HG03457 (cell line): ENCODE measurements around the gene GAS5.
"Not testable (repeated sequence)": the region's sequence is repeated elsewhere in the genome, so short reads cannot be mapped to it uniquely, and the experiment has no call there.

Experiments used
- ATAC-seq: cut with Tn5 transposase; IDR thresholded peaks from one replicate; pipeline ENCODE4 v1.9.1; 2021; ENCODE audit warnings: moderate number of reproducible peaks; ENCODE audit not compliant: unreplicated experiment

The GAS5 gene

DNA sequence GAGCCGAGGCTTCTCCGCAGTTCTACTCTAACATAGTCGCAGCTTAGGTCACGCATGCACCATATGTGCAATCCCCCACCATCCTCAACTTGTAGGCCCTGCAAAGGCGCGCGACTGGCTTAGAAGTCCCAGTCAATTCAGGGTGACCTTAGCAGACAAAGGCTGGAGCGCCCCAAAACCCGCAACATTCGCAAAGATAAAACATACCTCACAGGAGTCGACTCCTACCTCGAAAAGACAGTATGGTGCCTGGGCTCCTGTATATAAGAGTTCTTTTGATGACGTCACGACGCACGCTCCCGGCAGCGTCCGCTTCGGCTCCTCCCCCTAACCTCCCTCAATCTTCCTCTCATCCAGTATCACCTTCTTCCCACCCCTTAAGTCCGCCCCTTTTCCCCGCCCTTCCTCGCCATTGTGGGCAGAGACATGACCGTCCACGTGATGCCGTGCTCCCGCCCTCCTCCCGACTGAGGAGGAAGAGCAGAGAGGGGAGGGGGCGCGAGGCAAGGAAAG, at the start of gene GAS5:
Gene GAS5 (minus strand): TSS at position 237 of the 513 bp plus-strand sequence.
- ATAC-seq: peak; percentile 58

GRCh38 chr1:173917149-173917548, 49.4 kb upstream of the GAS5 start, which contains the start of gene SERPINC1:
Gene SERPINC1 (minus strand): TSS chr1:173917327. CDS start chr1:173917259, 68 bp downstream.
- ATAC-seq: no peak

DNA sequence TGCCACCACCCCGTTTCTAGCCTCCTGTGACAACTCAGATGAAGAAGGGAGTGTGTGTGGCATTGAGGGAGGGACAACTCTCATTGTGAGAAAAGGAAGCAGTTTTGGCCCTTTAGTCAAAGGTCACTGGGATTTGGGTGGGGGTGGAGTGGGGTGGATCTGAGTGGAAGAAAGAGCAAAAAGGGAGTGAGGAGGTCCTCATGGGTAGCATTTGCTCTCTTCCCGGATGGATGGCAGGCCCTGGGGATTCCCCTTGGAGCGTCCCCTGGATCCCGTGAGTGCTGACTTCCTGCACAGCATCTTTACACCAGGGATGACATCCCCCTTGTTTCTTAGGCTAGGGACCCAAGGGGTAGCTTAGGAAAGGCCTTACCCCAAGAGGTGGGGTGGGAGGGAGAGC, 48.9 kb upstream of the GAS5 start:
- no peak for ATAC-seq

DNA sequence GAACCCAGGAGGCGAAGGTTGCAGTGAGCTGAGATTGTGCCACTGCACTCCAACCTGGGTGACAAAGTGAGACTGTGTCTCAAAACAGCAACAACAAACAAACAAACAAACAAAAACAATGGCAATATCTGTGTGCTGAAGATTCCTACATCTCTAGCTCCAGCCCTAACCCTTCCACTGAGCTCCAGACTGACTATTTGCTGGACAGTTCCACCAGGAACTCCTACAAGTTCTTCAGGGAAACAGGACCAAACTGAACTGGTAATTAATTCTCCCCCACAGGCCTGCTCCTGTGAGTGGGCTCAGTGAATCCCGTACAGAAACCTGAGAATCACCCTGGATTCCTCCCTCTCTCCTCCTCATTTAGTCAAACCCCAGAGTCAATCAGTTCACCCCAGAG, 47.8 kb upstream of the GAS5 start:
- no peak for ATAC-seq

GRCh38 chr1:173914366-173914871, 46.6 kb upstream of the GAS5 start:
- no peak for ATAC-seq

- ATAC-seq: no peak
Observed at GRCh38 chr1:173913111-173913510, 45.3 kb upstream of the GAS5 start.

GRCh38 chr1:173903827-173904531, 36.2 kb upstream of the GAS5 start:
- no peak for ATAC-seq

DNA sequence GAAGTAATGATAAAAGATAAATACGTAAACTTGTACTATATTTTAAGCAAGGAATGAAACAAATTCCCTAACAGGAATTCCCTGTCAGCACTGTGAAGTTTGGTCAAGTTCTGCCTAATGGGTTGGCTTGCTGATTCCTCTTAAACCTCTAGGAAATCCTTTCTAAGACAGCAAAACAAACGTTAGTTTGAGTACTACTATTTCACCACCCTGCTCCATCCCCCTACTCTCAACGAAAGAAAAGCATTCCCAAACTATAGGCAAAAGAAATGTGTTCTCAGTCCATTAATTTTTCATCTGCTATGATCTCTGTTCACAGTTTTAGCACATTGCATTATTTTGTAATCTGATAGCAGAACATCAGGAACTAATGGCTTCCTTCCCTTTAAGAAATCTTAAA, 33.2 kb upstream of the GAS5 start:
- no peak for ATAC-seq

GRCh38 chr1:173900427-173900826, 32.6 kb upstream of the GAS5 start:
- no peak for ATAC-seq

DNA sequence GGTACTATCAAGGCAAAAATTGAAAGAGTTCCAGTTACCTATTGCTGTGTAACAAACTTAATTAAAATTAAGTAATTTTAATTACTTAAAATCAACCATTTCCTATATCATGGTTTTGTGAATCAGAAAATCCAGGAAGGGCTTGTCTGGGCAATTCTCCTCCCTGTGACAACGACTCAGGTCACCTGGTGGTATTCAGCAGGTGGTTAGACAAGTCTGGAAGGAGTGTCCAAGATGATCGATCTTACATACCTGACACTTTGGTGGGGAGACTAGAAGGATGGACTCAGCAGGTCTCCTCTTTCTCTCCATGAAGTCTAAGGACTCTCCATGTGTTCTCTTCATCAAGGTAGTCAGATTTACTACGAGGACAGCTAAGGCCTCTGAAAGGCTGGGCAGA, 26.4 kb upstream of the GAS5 start:
- no peak for ATAC-seq

DNA sequence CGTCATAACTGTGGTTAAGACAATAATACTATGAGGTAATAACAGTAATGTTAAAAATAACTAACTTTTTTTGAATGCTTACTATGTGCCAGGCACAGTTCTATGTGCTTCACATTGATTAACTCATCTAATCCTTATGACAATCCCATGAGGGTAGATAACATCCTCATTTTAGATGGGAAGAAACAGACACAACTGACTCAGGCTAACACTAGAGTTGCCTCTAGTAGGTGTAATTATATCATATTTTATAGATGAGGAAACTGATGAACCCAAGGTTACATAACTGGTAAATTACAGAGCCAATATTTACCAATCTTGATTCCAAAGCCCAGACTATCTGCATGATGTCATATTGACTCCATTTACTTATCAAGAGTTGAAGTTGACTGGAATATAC, 25.8 kb upstream of the GAS5 start:
- no peak for ATAC-seq

DNA sequence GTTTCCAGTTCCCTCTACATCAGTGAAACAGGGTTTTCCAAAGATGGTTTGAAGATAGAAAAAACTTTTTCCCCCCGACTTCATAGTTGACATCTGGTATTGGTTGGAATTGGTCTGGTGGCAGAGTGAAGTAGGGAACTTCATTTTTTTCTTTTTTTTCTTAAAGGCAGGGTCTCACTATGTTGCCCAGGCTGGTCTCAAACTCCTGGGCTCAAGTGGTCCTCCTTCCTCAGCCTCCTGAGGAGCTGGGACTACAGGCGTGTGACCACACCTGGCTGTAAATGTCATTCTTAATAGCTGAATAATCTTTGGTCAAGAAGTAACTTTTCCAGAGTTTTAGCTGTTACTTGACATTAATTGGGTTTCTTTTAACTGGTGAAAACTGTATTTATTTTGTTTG, 22.1 kb upstream of the GAS5 start:
- ATAC-seq: no peak

- no peak for ATAC-seq
Observed at GRCh38 chr1:173888749-173889148, 21.0 kb upstream of the GAS5 start.

GRCh38 chr1:173887627-173888026, 19.8 kb upstream of the GAS5 start:
- no peak for ATAC-seq

DNA sequence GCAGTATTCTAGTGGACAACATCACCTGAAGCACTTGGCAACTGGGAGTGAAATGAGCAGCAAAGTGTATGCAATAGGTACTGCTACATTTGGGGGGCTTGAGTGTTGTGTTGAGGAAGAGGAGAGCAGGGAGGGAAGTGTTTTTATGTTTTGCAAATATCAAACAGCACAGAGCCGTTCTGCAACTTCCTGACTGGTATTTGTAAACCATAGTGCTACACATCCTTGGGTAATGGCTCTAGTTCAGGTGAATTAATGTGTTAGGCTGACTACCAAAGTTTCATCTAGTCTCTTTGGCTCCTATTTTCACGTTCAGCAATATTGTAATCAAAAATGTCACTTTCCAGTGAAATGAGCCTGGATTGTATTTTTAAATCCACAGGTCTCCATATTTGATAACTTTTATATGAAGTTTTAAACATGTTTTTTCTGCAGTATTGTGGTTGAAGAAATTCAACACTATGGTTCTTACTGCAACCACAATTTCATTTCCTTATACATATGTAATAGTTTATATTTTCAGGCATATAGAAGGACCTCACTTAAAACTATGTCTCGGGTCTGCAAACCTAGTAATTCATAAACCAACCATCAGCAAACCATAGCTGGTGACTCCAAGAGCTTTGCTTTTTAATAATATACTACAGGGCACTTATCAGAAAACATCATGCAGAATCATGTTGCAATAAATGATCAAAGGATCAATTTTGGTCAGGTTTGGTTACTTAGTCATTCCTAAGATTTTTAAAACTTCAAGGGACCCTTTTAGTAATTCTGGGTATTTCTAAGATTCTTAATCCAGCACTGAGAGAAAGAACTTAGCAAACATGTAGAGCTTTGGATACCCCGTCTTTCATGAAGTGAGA, 19.2 kb upstream of the GAS5 start:
- no peak for ATAC-seq

DNA sequence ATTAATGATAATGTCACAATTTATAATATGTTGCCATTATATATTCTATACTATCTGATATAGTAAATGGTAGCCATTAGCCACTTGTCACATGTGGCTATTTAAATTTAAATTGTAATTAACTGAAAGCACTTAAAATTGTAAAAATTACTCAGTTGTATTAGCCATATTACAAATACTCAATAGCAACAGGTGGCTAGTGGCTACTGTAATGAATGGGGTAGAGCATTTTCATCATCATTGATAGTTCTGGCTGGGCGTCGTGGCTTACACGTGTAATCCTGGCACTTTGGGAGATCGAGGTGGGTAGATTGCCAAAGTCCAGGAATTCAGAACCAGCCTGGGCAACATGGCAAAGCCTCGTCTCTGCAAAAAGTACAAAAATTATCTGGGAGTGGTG, 16.9 kb upstream of the GAS5 start:
- no peak for ATAC-seq

GRCh38 chr1:173881117-173881516, 13.3 kb upstream of the GAS5 start:
- ATAC-seq: not testable (repeated sequence)

DNA sequence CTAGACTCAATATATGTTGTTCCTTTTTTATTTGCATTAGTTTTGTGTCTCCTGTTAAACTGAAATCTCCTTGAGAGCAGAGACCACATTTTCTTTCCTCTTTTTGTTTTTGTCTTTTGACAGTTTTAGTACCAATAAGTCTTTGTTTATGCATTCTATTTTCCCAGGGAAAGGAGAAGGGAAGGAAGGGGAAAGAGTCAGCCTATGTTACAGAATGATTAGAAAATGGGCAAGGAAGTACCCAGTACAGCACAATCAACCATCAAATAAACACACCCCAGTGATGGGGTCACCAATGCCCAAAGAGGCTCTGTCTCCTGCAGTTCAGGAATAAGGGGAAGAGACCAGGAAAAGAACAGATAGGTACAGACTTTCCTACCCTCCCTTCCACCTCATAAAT, 10.5 kb upstream of the GAS5 start:
- ATAC-seq: no peak

DNA sequence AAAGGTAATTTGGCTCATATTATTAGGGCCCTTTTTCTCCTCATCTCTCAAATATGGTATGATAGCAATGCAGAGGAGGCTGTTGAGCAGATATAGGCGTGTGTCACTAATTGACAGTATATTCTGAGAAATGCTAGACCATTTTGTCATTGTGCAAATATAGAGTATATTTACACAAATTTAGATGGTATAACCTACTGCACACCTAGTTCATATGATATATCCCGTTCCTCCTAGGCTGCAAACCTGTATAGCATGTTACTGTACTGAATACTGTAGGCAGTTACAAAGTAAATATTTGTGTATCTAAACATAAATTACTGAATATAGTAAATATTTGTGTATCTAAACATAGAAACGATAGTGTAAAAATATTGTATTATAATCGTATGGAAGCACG, 8.9 kb upstream of the GAS5 start:
- ATAC-seq: no peak

DNA sequence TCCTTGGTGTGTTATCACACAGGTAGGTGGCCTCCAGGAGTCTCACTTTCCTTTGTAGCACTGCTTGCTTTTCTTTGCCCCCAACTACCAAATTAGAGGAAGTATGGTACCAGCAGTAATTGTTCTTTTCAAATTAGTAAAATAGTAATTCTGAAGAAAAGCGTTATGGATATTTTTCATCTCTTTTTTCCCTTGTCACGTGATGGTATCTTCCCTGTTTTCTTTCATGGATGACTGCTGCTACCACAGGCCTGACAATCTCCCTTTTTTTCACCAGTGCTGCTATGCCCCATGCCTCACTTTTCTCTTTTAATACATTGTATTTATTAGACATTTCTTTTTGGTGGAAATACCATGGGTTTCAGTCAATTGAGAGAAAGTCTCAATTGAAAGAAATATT, 3.7 kb upstream of the GAS5 start:
- ATAC-seq: no peak

DNA sequence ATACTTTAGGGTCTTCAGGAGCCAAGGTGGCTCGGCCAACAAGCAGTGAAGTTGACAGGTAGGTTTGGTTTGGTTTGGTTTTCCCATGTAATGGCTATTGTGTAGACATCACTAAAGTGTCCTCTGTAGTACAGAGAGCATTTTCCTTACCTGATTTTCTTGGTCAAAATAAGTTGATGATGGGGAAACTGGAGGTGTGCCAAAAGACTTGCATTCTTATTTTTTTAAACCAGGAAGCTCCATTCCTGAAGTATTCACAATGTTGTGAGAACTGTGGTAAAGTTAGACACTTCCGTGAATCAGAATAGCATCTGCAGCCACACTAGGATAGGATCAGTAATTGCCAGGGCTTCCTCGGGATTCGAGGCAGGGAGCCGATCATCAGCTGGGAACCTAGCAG, 3.3 kb upstream of the GAS5 start:
- no peak for ATAC-seq
